Ascending aorta (tissue), 2 donors: ENCODE results near the gene CSNK2A2. TPM values are rescaled to one million over a fixed set of nuclear protein-coding genes. Genes with fewer than 3 reads are reported as not detected.

Experiments used
- DNase-seq, 2 donors: peaks; one replicate each; pipeline ENCODE4 v3.0.0-alpha.2; 2019; ENCODE audit warnings: low spot score in 2 of 2
- H3K27ac ChIP-seq, 2 donors: fragments of 200-600 bp; sonication (generic); one replicate each; pipeline ENCODE4 v1.5.1; 2016 to 2017; ENCODE audit warnings: mild to moderate bottlenecking in 1 of 2
- H3K27me3 ChIP-seq: fragments of 200-600 bp; sonication (generic); one replicate; pipeline ENCODE4 v1.5.1; 2017
- H3K36me3 ChIP-seq, 2 donors: fragments of 200-600 bp; sonication (generic); one replicate each; pipeline ENCODE4 v1.5.1; 2016
- H3K4me1 ChIP-seq, 2 donors: fragments of 200-600 bp; sonication (generic); one replicate each; pipeline ENCODE4 v1.5.1; 2016 to 2017; ENCODE audit warnings: mild to moderate bottlenecking in 1 of 2
- H3K4me3 ChIP-seq, 2 donors: fragments of 200-600 bp; sonication (generic); one replicate each; pipeline ENCODE4 v1.5.1; 2016 to 2017; ENCODE audit warnings: mild to moderate bottlenecking in 1 of 2
- H3K9me3 ChIP-seq, 2 donors: fragments of 200-600 bp; sonication (generic); one replicate each; pipeline ENCODE4 v1.5.1; 2016
- intact Hi-C: fragments of 100-400 bp; cut with DNase I; formaldehyde crosslinking; loops from one replicate; pipeline ENCODE4 v1.15.1; 2023
- total RNA-seq: library from RNA; depleted of rRNA; stranded (reverse); fragments of >200 nt; gene quantifications from one replicate; pipeline ENCODE4 v1.1.0, GENCODE V29; 2016
- TF ChIP-seq, protein P1 (sequence below), 3 experiments: fragments of 200-600 bp in 2 of 3; fragments of 450-650 bp in 1 of 3; sonication (generic) in 2 of 3; IDR thresholded peaks; one replicate each; pipeline ENCODE4 v1.5.1; 2016 to 2019; ENCODE audit warnings: antibody characterized with exemption in 3 of 3, mild to moderate bottlenecking in 1 of 3, moderate library complexity in 1 of 3

CSNK2A2 gene
- total RNA-seq, 1 donor from 2014 or later = 14.5 TPM

DNA sequence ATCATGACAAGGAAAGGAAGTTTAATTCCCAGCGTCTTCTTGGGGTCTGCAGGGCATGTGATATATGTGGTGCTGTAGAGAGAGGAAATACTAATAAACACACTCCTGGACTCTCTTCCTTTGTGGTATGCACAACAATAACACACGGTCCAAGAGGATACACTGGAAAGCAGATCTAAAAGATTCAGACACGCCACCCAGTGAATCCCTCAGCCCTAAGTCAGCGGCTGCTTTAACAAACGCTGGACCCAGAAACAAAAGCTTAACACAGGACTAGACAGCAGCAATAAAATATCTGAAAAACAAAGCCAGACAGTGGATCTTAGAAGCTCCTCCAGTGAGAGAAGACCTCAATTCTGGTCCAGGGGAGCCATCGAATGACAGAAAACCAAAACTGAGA lies 81.8 kb downstream of the CSNK2A2 start:
- no peak overlapping the region for H3K4me3 ChIP-seq
- H3K36me3 ChIP-seq = peaks cover 34 to 47% of the 10 kb centered on the region in 2 donors
- H3K4me1 ChIP-seq = peaks cover 0 to 19% of the 10 kb centered on the region in 2 donors
- TF ChIP-seq, protein P1, sequence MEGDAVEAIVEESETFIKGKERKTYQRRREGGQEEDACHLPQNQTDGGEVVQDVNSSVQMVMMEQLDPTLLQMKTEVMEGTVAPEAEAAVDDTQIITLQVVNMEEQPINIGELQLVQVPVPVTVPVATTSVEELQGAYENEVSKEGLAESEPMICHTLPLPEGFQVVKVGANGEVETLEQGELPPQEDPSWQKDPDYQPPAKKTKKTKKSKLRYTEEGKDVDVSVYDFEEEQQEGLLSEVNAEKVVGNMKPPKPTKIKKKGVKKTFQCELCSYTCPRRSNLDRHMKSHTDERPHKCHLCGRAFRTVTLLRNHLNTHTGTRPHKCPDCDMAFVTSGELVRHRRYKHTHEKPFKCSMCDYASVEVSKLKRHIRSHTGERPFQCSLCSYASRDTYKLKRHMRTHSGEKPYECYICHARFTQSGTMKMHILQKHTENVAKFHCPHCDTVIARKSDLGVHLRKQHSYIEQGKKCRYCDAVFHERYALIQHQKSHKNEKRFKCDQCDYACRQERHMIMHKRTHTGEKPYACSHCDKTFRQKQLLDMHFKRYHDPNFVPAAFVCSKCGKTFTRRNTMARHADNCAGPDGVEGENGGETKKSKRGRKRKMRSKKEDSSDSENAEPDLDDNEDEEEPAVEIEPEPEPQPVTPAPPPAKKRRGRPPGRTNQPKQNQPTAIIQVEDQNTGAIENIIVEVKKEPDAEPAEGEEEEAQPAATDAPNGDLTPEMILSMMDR (IDR thresholded peaks at IDR 0.05) = no peak
- H3K9me3 ChIP-seq = no peaks in the 10 kb centered on the region
- no peak overlapping the region for H3K27ac ChIP-seq
- intact Hi-C loops = no loop called here
- H3K27me3 ChIP-seq = no peaks in the 10 kb centered on the region
- DNase-seq = no peak

DNA sequence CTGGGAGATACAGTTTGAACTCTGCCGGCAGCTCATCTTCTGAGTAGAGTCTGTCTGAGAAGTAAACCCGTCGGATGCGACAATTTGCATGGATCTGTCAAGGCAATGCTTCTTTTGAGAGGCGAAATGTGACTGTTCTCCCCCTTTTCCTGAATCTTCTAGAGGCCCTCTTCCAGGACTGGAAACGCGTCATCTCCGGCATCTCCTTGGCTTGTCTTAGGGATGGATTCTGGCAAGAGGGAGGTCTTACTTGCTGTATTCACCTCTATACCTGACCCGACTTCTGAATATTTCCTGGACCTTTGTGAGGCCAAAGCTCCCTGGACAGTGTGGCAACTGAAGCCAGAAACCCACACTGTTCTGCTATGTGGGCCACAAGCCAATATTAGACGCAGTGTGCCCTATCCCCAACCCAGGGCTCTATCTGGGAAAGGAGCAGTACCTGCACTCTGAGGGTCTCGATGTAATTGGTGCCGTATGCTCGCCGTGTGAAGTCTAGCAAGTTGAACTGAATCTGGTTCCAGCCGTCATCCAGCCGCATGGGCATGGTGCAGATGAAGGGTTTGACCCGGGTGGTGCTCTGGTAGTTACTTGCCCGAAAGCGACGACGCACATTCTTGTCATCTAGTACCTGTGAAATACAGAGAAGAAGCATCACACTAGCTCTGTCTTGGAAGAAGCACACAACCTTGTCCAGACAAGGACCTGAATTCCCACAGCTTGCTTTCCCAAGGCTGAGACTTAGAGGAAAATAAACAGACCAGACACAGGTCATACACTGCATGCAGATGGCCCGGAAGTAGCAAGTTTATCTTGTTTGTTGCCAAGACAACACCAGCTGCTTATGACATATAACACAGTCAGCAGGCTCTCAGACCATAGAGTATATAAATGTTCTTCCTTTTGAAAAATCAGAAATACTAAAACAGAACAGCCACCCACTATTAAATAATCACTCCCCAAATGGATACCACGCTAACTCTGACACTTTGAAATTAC lies 82.8 kb downstream of the CSNK2A2 start:
- peak in 1 of 2 donors; percentile 33 for DNase-seq
- TF ChIP-seq, protein P1 (IDR thresholded peaks at IDR 0.05) = no peak
- H3K27me3 ChIP-seq = no peaks in the 10 kb centered on the region
- peaks cover 34 to 47% of the 10 kb centered on the region in 2 donors for H3K36me3 ChIP-seq
- no peaks in the 10 kb centered on the region for H3K9me3 ChIP-seq
- H3K4me3 ChIP-seq = no peak overlapping the region
- no peak overlapping the region for H3K27ac ChIP-seq
- intact Hi-C loops = no loop called here
- H3K4me1 ChIP-seq = peaks cover 0 to 12% of the 10 kb centered on the region in 2 donors

DNA sequence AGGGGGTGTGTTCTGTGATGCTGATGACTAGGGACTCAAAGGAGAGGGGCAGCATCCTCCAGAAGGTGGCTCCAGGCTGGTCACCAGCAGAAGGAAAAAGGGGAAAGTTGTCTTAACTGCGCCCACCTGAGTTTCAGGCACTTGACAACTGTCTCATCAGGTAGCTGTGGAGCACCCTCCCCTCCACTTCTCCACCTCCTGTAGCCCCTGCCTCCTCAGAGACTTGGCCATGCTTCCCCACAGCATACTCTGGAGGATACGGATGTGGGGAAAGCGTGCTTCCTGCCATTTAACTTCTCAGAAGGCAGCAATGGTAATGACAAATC lies 86.6 kb downstream of the CSNK2A2 start:
- Histone ChIP-seq H3K36me3 (peaks cover 34 to 44% of the 10 kb centered on the region in 2 donors), H3K27me3 (no peaks in the 10 kb centered on the region), H3K4me1 (no peaks in the 10 kb centered on the region), H3K9me3 (no peaks in the 10 kb centered on the region), H3K27ac (no peak overlapping the region), H3K4me3 (no peak overlapping the region)
- intact Hi-C loops = no loop called here
- no peak for DNase-seq
- TF ChIP-seq, protein P1 (IDR thresholded peaks at IDR 0.05) = no peak

DNA sequence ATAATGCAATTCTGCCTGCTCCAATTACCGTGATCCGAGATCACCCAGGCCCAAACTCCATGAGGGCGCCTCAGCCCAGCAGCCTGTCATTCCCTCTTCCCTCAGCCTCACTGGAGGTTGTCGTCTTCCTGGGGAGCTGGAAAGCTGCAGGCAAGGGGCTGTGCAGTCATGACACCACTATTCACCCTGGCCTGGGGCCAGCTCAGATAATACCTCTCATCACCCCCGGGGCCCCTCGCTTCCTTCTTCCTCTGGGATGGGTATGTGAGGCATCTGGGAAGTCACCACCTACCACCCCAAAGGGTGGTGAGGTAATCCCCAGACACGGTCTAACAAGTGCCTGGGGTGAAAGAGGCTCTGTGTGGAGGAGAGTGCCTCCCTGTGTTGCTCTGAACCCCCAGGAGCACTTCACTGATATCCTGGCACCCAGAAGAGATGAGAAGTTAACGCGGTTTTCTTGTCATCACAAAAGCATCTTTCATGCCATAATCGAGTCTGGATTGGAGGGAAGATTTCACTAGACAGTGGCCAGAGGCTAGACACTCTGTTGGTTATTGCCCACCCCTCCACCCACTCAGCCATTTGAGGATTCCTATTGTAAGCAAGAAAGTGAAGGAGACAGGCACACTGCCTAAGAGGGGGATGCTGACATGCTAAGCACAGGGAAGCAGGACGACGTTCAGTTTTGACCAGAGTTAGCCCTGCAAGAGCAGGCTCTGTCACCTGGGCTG lies 87.2 kb downstream of the CSNK2A2 start:
- no peaks in the 10 kb centered on the region for H3K9me3 ChIP-seq
- peaks cover 31 to 38% of the 10 kb centered on the region in 2 donors for H3K36me3 ChIP-seq
- H3K4me3 ChIP-seq = no peak overlapping the region
- no peaks in the 10 kb centered on the region for H3K4me1 ChIP-seq
- intact Hi-C loops = no loop called here
- TF ChIP-seq, protein P1 (IDR thresholded peaks at IDR 0.05) = no peak
- no peak for DNase-seq
- H3K27me3 ChIP-seq = no peaks in the 10 kb centered on the region
- no peak overlapping the region for H3K27ac ChIP-seq

DNA sequence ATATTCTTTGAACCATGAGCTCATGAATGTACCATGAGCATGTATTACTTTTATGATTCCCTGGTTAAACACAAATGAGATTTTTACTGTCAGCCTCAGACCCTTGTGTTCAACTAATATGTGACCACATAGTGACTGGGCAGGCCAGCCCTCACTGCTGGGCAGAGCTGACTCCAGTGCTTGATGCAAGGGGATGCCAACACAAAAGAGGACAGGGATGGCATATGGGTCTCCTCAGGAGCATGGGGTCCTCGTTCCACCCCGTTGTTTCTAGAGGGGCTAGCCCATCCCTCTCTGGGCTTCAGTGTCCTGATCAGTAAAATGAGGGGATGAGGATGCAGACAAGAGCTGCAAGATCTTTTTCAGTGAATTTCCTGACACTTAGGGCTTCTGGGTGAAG lies 88.0 kb downstream of the CSNK2A2 start:
- Histone ChIP-seq H3K9me3 (no peaks in the 10 kb centered on the region), H3K36me3 (peaks cover 23 to 30% of the 10 kb centered on the region in 2 donors), H3K27me3 (no peaks in the 10 kb centered on the region), H3K4me1 (no peaks in the 10 kb centered on the region), H3K4me3 (no peak overlapping the region), H3K27ac (no peak overlapping the region)
- TF ChIP-seq, protein P1 (IDR thresholded peaks at IDR 0.05) = no peak
- DNase-seq = no peak
- intact Hi-C loops = no loop called here
